ENCODE data around the gene SLC17A5.
A peak's percentile ranks its signal among the peaks of the same experiment; 100 is the strongest.
"Not testable (repeated sequence)": the region's sequence is repeated elsewhere in the genome, so short reads cannot be mapped to it uniquely, and the experiment has no call there.

SLC17A5 gene

DNA sequence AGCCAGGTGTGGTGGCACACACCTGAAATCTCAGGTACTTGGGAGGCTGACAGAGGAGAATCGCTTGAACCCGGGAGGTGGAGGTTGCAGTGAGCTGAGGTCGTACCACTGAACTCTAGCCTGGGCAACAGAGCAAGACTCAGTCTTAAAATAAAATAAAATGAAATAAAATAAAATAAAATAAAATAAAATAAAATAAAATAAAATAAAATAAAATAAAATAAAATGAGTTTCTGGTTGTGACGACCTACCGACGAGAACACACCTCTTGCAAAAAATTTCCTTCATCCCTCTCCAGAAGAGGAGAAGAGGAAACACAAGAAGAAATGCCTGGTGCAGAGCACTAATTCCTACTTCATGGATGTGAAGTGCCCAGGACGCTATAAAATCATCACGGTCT lies 35.7 kb downstream of the SLC17A5 start:
- not testable (repeated sequence) for DNase-seq (ENCODE audit: low read depth in 3 of 3)

DNA sequence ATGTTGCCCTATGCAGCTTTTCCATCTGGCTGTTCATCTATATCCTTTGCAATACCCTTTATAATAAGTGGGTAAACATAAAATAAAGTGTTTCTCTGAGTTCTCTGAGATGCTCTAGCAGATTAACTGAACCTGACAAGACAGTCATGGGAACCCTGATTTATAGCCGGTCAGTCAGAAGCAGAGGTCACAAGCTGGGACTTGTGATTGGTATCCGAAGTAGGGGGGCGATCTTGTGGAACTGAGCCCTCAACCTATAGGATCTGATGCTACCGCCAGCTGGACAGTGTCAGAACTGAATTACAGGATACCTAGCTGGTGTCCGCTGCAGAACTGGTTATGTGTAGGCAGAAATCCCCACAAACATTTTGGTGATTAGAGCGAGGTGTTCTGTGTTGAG lies 39.0 kb downstream of the SLC17A5 start:
- DNase-seq (ENCODE audit: low read depth in 3 of 3): no peak

DNA sequence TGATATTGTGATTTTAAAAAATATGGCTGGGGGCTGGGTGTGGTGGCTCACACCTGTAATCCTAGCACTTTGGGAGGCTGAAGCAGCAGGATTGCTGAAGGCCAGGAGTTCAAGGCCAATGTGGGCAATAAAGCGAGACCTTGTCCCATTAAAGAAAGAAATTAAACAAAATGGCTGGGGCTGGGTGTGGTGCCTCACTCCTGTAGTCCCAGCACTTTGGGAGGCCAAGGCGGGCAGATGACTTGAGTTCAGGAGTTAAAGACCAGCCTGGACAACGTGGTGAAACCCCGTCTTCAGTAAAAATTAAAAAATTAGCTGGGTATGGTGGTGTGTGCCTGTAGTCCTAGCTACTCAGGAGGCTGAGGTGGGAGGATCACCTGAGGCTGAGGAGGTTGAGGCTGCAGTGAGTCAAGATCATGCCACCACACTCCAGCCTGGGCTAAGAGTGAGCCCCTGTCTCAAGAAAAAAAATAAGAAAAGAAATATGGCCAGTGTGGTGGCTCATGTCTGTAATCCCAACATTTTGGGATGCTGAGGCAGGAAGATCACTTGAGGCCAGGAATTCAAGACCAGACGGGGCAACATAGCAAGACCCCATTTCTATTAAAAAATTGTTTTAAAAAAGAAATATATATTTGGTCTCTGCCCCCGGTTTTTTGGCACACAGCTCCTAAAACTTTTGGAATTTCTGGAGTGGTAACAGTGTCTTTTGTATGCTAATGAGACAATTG lies 39.8 kb downstream of the SLC17A5 start:
- DNase-seq (ENCODE audit: low read depth in 3 of 3): no peak

DNA sequence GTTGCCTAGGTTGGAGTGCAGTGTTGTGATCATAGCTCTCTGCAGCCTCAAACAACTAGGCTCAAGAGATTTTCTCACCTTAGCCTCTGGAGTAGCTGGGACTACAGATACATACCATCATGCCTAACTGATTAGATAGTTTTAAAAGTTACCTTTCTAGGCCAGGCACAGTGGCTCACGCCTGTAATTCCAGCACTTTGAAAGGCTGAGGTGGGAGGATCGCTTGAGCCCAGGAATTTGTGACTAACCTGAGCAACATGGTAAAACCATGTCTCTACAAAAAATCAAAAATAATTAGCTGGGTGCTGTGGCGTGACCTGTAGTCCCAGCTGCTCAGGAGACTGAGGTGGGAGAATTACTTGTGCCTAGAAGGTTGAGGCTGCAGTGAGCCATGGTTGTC lies 41.2 kb downstream of the SLC17A5 start:
- no peak for DNase-seq (ENCODE audit: low read depth in 3 of 3)

DNA sequence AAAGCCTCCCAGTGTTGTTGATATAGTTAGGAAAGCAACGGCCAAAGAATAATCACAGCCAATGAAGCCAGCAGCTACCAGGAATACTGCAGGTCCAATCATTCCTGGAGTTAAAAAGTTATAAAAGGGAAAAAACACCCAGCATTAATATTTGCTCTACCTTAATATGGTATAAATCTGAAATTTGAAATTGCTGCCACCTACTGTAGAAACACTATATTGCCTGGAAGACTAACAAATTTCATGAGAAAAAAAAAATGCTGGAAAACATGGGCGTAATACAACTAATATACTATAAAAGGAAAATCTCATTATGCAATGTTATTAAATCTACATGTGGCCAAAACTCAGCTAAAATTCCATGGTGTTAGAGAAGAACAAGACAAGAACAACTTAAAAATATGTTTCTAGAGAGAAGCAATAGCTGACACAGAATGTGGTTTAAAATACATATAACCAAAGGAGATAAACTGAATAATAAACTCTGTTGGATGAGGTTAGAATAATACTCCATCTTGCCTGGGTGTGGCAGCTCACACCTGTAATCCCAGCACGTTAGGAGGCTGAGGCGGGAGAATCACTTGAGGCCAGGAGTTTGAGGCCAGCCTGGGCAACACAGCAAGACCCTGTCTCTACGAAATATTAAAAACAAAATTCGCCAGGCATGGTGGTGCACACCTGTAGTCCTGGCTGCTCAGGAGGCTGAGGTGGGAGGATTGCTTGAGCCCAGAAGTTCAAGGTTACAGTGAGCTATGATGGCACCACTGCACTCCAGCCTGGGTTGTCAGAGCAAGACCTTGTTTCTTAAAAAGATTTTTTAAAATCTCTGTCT lies 43.1 kb downstream of the SLC17A5 start:
- DNase-seq (ENCODE audit: low read depth in 3 of 3): no peak

DNA sequence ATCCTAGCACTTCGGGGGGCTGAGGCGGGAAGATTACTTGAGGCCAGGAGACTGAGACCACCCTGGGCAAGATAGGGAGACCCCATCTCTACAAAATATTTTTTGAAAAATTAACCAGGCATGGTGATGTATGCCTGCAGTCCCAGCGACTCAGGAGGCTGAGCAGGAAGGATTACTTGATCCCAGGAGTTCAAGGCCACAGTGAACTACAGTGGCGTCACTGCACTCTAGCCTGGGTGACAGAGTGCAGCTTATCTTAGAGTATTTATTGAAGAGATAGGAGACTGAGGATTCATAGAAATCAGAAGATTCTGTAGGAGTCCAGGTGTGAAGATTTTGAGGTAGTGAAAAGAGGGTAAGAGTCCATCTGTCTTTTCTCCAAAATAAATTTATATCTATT lies 45.0 kb downstream of the SLC17A5 start:
- DNase-seq (ENCODE audit: low read depth in 3 of 3): no peak

DNA sequence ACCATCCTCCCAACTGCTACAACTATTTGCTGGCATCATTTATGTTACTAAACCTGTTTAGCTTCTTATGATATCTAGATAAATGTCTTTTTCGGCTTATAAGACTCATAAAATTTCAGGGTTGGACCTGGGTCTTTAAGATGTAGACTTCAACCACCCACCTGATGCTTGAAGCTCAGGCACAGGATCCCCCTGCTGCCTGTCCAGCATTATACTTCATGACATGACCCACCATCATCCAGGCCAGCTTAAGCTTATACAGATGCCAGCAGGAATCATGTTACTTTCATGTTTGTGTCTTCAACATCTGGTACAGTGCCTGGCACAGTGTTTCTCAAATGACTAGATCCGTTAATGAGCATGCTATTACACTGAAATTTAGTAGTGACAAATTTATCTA lies 47.4 kb downstream of the SLC17A5 start:
- no peak for DNase-seq (ENCODE audit: low read depth in 3 of 3)

DNA sequence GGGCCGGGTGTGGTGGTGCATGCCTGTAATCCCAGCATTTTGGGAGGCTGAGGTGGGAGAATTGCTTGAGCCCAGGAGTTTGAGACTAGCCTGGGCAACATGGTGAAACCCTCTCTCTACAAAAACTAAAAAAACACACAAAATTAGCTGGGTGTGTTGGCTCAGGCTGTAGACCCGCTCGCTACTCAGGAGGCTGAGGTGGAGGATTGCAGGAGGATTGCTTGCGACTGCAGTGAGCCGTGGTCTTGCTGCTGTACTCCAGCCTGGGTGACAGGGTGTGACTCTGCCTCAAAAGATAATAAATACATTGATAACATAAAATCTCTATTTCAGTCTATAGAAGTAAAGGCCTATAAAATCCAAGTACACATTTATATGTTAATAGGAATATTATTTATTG lies 49.3 kb downstream of the SLC17A5 start:
- DNase-seq (ENCODE audit: low read depth in 3 of 3): no peak

DNA sequence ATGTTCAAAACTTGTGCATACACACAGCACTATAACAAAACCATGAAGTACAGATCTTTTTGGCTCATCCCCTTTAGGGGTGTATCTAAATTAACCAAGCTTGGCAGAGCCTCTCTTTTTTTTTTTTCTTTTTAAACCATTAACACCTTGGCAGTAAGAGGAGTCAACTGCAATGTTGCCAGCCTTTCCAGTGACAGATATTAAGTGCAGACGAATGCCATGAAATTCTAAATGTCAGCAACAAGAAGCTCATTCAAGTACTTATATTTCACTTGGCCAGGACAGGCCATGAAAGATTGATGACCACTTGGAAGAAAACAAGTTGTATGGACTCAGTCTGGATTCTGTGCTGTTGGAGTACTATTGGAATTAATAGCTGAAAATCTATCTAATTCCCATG lies 49.8 kb downstream of the SLC17A5 start:
- no peak for DNase-seq (ENCODE audit: low read depth in 3 of 3)

DNA sequence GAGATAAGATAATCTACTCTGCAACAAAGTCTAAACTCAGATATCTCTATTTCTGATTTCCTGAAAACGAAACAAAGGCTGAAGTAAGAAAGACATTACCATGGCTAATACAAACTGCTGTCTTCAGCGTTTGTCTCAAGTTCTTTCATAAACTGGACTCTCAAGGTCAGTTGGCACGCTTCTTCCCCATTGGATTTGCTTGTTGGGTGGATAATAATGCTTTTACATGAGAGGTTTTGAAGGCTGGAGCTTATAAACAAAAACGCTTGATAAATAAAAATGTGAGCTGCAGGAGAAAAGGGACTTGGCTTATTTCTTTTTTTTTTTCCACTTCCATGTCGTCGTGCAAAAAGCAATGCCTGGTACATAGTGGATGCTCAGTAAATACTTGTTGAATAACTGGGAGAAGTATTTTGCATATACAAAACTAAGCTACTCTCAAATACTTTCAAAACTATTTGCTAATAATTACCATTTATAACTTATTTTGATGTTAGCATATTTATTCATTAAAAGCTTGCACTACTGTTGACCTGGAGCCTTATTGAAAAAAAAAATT lies 67.3 kb downstream of the SLC17A5 start:
- DNase-seq (ENCODE audit: low read depth in 3 of 3): no peak

DNA sequence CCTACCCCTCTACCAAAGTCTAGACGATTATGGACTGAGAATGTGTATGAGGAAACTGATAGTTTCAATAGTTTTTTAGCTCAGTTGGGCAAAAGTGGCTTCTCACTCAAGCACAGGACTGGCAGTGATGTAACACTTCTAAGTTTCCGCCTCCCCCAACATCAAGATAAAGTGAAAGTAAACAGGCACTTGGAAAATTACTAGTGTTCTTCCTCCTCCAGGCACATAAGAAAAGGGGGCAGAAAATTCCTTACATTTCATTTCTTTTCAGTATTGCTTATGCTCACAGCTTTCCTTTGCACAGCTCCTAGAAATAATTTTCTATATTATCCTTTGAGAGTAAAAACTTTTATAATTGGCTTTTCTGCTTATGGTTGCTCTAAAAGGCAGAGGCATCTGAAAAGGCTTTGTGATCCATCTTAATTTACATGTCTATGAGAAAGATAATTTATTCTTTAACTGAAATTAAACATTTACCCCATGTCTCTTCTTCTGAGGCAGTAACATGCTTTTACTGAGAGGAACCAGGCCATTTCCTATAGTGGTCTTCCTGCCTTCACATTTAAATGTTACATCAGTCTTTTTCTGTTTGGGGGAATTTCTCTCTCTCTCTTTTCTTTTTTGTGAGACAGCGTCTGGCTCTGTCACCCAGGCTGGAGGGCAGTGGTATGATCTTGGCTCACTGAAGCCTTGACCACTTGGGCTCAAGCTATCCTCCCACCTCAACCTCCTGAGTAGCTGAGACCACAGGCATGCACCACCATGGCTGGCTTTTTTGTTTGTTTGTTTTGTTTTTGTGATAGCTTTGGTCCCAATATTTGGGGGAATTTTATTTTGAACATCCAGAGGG lies 68.0 kb downstream of the SLC17A5 start:
- DNase-seq (ENCODE audit: low read depth in 3 of 3): no peak

DNA sequence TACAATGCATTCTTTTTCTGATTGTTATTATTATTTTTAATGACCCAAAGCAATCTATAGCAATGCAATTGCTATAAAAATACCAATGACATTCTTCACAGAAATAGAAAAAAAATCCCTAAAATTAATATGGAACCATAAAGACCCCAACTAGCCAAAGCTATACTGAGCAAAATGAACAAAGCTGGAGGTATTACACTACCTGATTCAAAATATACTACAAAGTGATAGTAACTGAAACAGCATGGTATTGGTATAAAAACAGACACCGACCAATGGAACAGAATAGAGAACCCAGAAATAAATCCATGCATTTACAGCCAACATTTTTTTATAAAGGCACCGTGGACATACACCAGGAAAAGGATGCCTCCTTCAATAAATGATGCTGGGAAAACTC lies 72.5 kb downstream of the SLC17A5 start:
- DNase-seq (ENCODE audit: low read depth in 3 of 3): no peak

DNA sequence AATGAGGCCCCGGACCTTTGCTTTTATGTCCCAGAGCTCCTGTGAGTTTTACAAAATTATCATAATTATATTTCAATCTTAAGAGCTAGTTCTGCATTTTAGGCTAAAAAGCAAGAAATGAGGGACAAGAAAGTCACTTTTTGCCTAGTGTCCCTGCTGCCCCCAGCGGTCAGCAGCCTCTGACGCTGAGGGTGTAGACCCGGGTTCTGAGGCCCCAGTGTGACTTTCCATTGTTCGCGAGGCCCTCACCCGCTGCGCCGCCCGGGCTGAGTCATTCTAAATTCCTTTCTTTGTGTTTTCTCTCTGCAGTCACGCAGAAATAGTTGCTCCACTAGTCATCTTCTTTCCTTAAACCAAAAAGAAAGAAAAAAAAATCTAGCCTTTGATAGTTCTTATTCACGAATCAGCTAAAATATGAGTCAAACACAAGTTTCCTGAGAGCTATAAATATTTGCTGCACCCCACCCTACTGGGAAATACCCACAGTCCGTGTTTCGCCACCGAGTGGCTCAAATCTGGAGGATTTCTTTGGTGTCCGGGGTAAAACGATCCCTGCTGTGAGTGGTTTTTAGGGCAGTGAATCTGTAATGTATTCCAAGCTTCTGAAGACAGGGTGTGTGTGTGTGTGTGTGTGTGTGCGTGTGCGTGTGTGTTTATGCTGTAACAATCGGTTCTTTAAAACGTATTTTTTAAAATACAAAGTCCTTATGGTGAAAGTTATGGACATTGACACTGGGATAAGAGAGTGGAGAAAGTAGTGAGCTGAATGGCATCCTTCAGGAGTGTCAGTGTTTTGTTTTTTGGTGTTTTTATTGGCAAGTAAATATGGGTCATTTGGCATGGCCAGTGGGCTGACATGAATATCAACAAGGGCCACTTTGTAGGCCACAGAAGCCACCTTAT lies 73.3 kb downstream of the SLC17A5 start:
- peak; percentile 56 to 67 (median 61) for DNase-seq (ENCODE audit: low read depth in 3 of 3)

DNA sequence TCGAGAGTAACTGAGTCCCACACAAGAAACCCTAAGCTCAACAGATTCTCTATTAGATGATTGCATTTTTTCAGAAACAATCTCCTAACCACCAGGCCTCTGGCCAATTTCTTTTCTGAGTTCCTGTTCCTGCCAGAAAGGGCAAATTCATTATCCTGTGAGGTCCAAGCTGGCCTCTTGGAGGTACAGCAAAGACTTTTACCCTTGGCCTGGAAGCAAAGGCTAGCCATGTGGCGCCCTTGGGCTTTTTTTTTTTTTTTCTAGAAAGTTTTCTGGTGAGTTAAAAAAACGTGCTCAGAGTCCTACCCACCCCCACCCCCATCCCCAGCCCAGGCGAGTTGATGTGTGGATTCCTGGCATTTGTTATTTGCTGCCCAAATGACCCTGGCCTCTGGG lies 73.9 kb downstream of the SLC17A5 start:
- no peak for DNase-seq (ENCODE audit: low read depth in 3 of 3)

DNA sequence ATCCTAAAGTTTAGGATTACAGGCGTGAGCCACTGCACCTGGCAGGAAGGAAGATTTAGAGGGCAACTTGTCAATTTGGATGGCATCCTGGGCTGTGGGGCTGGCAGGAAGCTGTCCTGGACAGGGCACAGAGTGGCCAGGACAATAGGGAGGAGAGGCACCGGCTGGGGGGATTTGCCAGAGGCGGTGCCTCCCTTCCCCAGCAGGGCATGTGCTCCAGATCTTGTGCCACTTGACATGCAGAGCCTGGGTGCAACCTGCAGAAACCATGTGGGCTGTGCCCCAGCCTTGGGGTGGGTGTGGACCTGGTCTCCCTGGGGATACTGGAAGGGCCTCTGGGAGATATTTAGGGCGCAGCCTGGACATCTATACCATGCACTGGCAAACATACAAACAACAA lies 74.4 kb downstream of the SLC17A5 start:
- DNase-seq (ENCODE audit: low read depth in 3 of 3): no peak

DNA sequence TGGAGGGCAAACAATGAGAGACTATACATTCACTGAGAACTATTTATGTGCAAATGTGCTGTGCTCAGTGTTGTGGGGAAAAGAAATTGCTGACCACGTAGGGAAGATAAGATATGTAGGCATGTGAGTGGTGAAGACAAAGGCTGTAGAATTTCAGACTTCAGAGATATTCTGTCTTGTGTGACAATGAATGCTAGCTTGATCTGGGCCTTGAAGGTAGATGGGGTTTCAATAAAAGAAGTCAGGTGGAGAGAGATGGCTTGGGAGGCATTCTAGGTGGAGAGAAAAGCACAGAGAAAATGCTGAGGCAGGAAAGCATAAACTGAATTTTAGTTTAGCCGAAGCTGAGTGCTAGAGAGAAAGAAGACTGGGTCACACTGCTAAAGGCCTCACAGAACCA lies 76.1 kb downstream of the SLC17A5 start:
- DNase-seq (ENCODE audit: low read depth in 3 of 3): no peak

DNA sequence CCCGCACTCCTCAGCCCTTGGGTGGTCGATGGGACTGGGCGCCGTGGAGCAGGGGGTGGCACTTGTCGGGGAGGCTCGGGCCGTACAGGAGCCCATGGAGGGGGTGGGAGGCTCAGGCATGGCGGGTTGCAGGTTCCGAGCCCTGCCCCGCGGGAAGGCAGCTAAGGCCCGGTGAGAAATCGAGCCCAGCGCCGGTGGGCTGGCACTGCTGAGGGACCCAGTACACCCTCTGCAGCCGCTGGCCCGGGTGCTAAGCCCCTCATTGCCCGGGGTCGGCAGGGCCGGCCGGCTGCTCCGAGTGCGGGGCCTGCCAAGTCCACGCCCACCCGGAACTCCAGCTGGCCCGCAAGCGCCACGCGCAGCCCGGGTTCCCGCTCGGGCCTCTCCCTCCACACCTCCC lies 81.3 kb downstream of the SLC17A5 start:
- DNase-seq (ENCODE audit: low read depth in 3 of 3): not testable (repeated sequence)

DNA sequence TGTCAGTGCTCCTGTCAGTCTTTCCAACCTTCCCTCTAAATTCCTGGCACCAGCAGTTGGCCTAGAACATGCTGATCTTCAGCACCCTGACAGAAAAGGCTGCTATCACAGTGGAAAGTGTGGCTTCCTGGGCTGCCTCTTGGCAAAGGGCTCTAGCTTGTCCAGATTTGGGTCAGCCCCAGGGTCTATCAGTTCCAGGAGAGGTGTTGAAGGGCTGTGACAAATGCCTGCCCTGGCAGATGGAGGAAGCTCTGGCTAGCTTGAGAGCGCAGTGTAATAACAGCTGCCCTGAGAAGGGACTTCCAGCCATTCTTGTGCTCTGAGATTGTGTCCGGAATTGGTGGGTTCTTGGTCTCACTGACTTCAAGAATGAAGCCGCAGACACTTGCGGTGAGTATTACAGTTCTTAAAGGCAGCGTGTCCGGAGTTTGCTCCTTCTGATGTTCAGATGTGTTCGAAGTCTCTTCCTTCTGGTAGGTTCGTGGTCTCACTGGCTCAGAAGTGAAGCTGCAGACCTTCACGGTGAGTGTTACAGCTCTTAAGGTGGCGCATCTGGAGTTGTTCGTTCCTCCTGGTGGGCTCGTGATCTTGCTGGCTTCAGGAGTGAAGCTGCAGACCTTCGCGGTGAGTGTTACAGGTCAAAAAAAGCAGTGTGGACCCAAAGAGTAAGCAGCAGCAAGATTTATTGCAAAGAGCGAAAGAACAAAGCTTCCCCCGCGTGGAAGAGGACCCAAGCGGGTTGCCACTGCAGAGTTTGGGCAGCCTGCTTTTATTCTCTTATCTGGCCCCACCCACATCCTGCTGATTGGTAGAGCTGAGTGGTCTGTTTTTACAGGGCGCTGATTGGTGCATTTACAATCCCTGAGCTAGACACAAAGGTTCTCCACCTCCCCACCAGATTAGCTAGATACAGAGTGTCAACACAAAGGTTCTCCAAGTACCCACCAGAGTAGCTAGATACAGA lies 82.3 kb downstream of the SLC17A5 start:
- not testable (repeated sequence) for DNase-seq (ENCODE audit: low read depth in 3 of 3)

DNA sequence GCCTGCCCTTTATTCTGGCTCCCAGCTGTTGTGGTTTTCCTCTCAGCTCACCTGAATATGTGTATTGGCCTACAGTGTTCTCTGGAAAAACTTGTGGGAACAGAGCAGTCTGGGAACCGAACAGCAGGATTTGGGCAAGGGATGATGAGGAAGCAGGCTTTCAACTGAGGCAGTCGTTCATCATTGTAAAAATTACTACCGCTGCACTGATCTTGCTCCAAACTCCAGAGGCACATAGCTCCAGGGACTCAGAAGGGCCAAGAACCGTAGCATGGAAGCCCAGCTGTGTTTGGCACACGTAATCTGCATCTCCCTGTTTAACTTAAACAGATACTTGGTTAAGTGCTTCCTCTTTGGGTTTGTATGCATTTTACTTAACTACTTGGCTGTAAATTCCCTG lies 84.7 kb downstream of the SLC17A5 start:
- DNase-seq (ENCODE audit: low read depth in 3 of 3): no peak

Measured in stimulated activated CD4-positive, alpha-beta T cell treated with anti-CD3 and anti-CD28 coated beads, TNF-alpha, amount 100 ng/mL, for 48 hours (primary cell).